IPS-11a (cell line): Measurements from ENCODE around the gene PTPRT.

ENCODE experiments used
- H3K4me3 ChIP-seq: one replicate; pipeline ENCODE4 v1.5.1; 2013; ENCODE audit warnings: low read depth, low read length, control low read depth

Gene PTPRT

GRCh38 chr20:42093542-42094440, 1095.9 kb downstream of the PTPRT start:
- H3K4me3 ChIP-seq, result no peak overlapping the region

GRCh38 chr20:42093041-42093440, 1096.7 kb downstream of the PTPRT start:
- no peak overlapping the region for H3K4me3 ChIP-seq

GRCh38 chr20:42085366-42085765, 1104.3 kb downstream of the PTPRT start:
- H3K4me3 ChIP-seq, result no peak overlapping the region

GRCh38 chr20:42083280-42083679, 1106.4 kb downstream of the PTPRT start:
- H3K4me3 ChIP-seq, result no peak overlapping the region

GRCh38 chr20:42082611-42083010, 1107.1 kb downstream of the PTPRT start:
- H3K4me3 ChIP-seq, result no peak overlapping the region

GRCh38 chr20:42080956-42081355, 1108.8 kb downstream of the PTPRT start:
- no peak overlapping the region for H3K4me3 ChIP-seq

GRCh38 chr20:42074944-42075343, 1114.8 kb downstream of the PTPRT start:
- H3K4me3 ChIP-seq, result no peak overlapping the region

GRCh38 chr20:42067596-42067995, 1122.1 kb downstream of the PTPRT start:
- H3K4me3 ChIP-seq, result no peak overlapping the region

- no peak overlapping the region for H3K4me3 ChIP-seq
Observed at GRCh38 chr20:42067174-42067573, 1122.5 kb downstream of the PTPRT start.

- H3K4me3 ChIP-seq, result no peak overlapping the region
Observed at GRCh38 chr20:42063141-42063540, 1126.6 kb downstream of the PTPRT start.

GRCh38 chr20:42053350-42053749, 1136.4 kb downstream of the PTPRT start:
- H3K4me3 ChIP-seq, result no peak overlapping the region

GRCh38 chr20:42051921-42052320, 1137.8 kb downstream of the PTPRT start:
- H3K4me3 ChIP-seq, result no peak overlapping the region

- H3K4me3 ChIP-seq, result no peak overlapping the region
Observed at GRCh38 chr20:42046371-42047085, 1143.2 kb downstream of the PTPRT start.

- H3K4me3 ChIP-seq, result no peak overlapping the region
Observed at GRCh38 chr20:42043921-42044320, 1145.8 kb downstream of the PTPRT start.

- no peak overlapping the region for H3K4me3 ChIP-seq
Observed at GRCh38 chr20:42041000-42041565, 1148.6 kb downstream of the PTPRT start.

GRCh38 chr20:42027746-42028268, 1161.9 kb downstream of the PTPRT start:
- H3K4me3 ChIP-seq, result no peak overlapping the region

- no peak overlapping the region for H3K4me3 ChIP-seq
Observed at GRCh38 chr20:42026599-42026998, 1163.1 kb downstream of the PTPRT start.

- H3K4me3 ChIP-seq, result no peak overlapping the region
Observed at GRCh38 chr20:42024653-42025052, 1165.1 kb downstream of the PTPRT start.
